ENCODE results near the gene GULP1.

GULP1 gene

DNA sequence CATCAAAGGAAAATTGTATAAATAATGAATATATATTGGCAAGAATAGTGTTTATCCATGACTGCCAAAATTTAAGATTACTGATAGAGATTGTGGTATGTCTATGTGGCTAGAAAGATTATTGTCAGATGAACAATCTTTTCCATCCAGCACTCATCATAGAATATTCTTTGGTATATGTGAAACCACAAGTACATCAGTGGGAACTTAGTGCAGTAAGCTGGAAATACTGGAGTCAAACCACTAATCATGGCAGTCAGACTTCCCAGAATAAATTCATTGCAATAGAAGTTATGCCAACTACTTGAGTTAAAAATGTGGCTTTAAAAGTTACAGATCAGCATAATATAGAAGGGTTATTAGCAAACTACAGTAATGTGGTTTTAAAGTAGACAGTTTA lies 310.3 kb downstream of the GULP1 start:
- TF ChIP-seq ZXDB (tag by site-specific recombination; IDR thresholded peaks at IDR 0.05) (no peak), ZSCAN16 (tag by site-specific recombination; IDR thresholded peaks at IDR 0.05) (no peak), ZNF660 (tag by site-specific recombination; IDR thresholded peaks at IDR 0.05) (no peak), ZNF585B (tag by site-specific recombination; IDR thresholded peaks at IDR 0.05) (no peak), ZNF518A (tag by site-specific recombination; conservative IDR thresholded peaks at IDR 0.05; ENCODE audit: low read depth) (no peak), ZIC2 (tag by site-specific recombination; IDR thresholded peaks at IDR 0.05) (no peak), ZNF132 (tag by site-specific recombination; IDR thresholded peaks at IDR 0.05; ENCODE audit: borderline replicate concordance) (no peak), MZF1 (tag by site-specific recombination; IDR thresholded peaks at IDR 0.05; ENCODE audit: borderline replicate concordance) (no peak), ZNF433 (tag by site-specific recombination; IDR thresholded peaks at IDR 0.05; ENCODE audit: low read depth) (no peak), ZFP37 (tag by site-specific recombination; IDR thresholded peaks at IDR 0.05) (no peak)
- TF ChIP-seq, protein P1, sequence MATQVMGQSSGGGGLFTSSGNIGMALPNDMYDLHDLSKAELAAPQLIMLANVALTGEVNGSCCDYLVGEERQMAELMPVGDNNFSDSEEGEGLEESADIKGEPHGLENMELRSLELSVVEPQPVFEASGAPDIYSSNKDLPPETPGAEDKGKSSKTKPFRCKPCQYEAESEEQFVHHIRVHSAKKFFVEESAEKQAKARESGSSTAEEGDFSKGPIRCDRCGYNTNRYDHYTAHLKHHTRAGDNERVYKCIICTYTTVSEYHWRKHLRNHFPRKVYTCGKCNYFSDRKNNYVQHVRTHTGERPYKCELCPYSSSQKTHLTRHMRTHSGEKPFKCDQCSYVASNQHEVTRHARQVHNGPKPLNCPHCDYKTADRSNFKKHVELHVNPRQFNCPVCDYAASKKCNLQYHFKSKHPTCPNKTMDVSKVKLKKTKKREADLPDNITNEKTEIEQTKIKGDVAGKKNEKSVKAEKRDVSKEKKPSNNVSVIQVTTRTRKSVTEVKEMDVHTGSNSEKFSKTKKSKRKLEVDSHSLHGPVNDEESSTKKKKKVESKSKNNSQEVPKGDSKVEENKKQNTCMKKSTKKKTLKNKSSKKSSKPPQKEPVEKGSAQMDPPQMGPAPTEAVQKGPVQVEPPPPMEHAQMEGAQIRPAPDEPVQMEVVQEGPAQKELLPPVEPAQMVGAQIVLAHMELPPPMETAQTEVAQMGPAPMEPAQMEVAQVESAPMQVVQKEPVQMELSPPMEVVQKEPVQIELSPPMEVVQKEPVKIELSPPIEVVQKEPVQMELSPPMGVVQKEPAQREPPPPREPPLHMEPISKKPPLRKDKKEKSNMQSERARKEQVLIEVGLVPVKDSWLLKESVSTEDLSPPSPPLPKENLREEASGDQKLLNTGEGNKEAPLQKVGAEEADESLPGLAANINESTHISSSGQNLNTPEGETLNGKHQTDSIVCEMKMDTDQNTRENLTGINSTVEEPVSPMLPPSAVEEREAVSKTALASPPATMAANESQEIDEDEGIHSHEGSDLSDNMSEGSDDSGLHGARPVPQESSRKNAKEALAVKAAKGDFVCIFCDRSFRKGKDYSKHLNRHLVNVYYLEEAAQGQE (tag by site-specific recombination; IDR thresholded peaks at IDR 0.05) = no peak
- Histone ChIP-seq H3K36me3 (ENCODE audit: control insufficient read depth in 2 of 2, insufficient read depth in 1 of 2, low read length in 2 of 2) (no peaks in the 10 kb centered on the region), H3K9me3 (ENCODE audit: control insufficient read depth, insufficient read depth, low read depth, low read length) (no peaks in the 10 kb centered on the region), H3K4me1 (ENCODE audit: control insufficient read depth, insufficient read depth, low read length) (peaks cover 4% of the 10 kb centered on the region; the same call in 1 of the 2 replicates), H3K27ac (ENCODE audit: extremely low read depth, low read depth, low read length) (no peak overlapping the region), H3K4me3 (ENCODE audit: low read depth, low read length) (no peak overlapping the region)
- ChIA-PET POLR2A (no interaction called here), CTCF (no interaction called here)

- ChIA-PET POLR2A (no interaction called here), CTCF (no interaction called here)
- Histone ChIP-seq H3K27ac (ENCODE audit: extremely low read depth, low read depth, low read length) (no peak overlapping the region), H3K4me3 (ENCODE audit: low read depth, low read length) (no peak overlapping the region), H3K9me3 (ENCODE audit: control insufficient read depth, insufficient read depth, low read depth, low read length) (no peaks in the 10 kb centered on the region), H3K36me3 (ENCODE audit: control insufficient read depth in 2 of 2, insufficient read depth in 1 of 2, low read length in 2 of 2) (no peaks in the 10 kb centered on the region), H3K4me1 (ENCODE audit: control insufficient read depth, insufficient read depth, low read length) (no peaks in the 10 kb centered on the region)
- TF ChIP-seq ZBTB44 (tag by site-specific recombination; IDR thresholded peaks at IDR 0.05) (no peak), PBX3 (CRISPR knock-in tag; IDR thresholded peaks at IDR 0.05) (no peak), ZNF223 (tag by site-specific recombination; IDR thresholded peaks at IDR 0.05) (no peak), ZNF19 (tag by site-specific recombination; IDR thresholded peaks at IDR 0.05; ENCODE audit: low read depth) (no peak), YY1 (tag by site-specific recombination; IDR thresholded peaks at IDR 0.05) (no peak), ZNF560 (tag by site-specific recombination; IDR thresholded peaks at IDR 0.05; ENCODE audit: borderline replicate concordance) (no peak), SALL2 (tag by site-specific recombination; IDR thresholded peaks at IDR 0.05; ENCODE audit: borderline replicate concordance) (no peak), ZNF747 (tag by site-specific recombination; IDR thresholded peaks at IDR 0.05) (no peak), ZNF776 (tag by site-specific recombination; IDR thresholded peaks at IDR 0.05; ENCODE audit: borderline replicate concordance) (no peak)
- TF ChIP-seq, protein P2, sequence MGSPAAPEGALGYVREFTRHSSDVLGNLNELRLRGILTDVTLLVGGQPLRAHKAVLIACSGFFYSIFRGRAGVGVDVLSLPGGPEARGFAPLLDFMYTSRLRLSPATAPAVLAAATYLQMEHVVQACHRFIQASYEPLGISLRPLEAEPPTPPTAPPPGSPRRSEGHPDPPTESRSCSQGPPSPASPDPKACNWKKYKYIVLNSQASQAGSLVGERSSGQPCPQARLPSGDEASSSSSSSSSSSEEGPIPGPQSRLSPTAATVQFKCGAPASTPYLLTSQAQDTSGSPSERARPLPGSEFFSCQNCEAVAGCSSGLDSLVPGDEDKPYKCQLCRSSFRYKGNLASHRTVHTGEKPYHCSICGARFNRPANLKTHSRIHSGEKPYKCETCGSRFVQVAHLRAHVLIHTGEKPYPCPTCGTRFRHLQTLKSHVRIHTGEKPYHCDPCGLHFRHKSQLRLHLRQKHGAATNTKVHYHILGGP (tag by site-specific recombination; IDR thresholded peaks at IDR 0.05) = no peak
- TF ChIP-seq, protein P3, sequence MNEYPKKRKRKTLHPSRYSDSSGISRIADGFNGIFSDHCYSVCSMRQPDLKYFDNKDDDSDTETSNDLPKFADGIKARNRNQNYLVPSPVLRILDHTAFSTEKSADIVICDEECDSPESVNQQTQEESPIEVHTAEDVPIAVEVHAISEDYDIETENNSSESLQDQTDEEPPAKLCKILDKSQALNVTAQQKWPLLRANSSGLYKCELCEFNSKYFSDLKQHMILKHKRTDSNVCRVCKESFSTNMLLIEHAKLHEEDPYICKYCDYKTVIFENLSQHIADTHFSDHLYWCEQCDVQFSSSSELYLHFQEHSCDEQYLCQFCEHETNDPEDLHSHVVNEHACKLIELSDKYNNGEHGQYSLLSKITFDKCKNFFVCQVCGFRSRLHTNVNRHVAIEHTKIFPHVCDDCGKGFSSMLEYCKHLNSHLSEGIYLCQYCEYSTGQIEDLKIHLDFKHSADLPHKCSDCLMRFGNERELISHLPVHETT (tag by site-specific recombination; IDR thresholded peaks at IDR 0.05) = no peak
Observed at GRCh38 chr2:188604579-188604978, 312.9 kb downstream of the GULP1 start.

Data from HEK293 (cell line).